ENCODE measurements around the gene PPP3CA.
"Not testable (repeated sequence)": the region's sequence is repeated elsewhere in the genome, so short reads cannot be mapped to it uniquely, and the experiment has no call there.

Gene PPP3CA

GRCh38 chr4:101200561-101200960, 146.8 kb downstream of the PPP3CA start:
- no peak for DNase-seq

- no peak for DNase-seq
Measured at GRCh38 chr4:101199507-101200285, 147.6 kb downstream of the PPP3CA start.

- peak; percentile 92 for DNase-seq
Measured at GRCh38 chr4:101198682-101199339, 148.5 kb downstream of the PPP3CA start.

GRCh38 chr4:101197350-101197749, 150.0 kb downstream of the PPP3CA start:
- no peak for DNase-seq

- DNase-seq = no peak
Measured at GRCh38 chr4:101192244-101192643, 155.1 kb downstream of the PPP3CA start.

- no peak for DNase-seq
Measured at GRCh38 chr4:101191302-101192098, 155.8 kb downstream of the PPP3CA start.

GRCh38 chr4:101190751-101191150, 156.6 kb downstream of the PPP3CA start:
- no peak for DNase-seq

GRCh38 chr4:101188906-101189305, 158.4 kb downstream of the PPP3CA start:
- no peak for DNase-seq

GRCh38 chr4:101187841-101188240, 159.5 kb downstream of the PPP3CA start:
- DNase-seq = no peak

- DNase-seq = no peak
Measured at GRCh38 chr4:101186567-101187184, 160.7 kb downstream of the PPP3CA start.

- DNase-seq = no peak
Measured at GRCh38 chr4:101184668-101185067, 162.7 kb downstream of the PPP3CA start.

GRCh38 chr4:101183666-101184373, 163.5 kb downstream of the PPP3CA start:
- no peak for DNase-seq

- DNase-seq = no peak
Measured at GRCh38 chr4:101183221-101183620, 164.1 kb downstream of the PPP3CA start.

GRCh38 chr4:101182688-101183087, 164.6 kb downstream of the PPP3CA start:
- not testable (repeated sequence) for DNase-seq

GRCh38 chr4:101178731-101179130, 168.6 kb downstream of the PPP3CA start:
- no peak for DNase-seq

GRCh38 chr4:101177154-101177553, 170.2 kb downstream of the PPP3CA start:
- no peak for DNase-seq

- DNase-seq = no peak
Measured at GRCh38 chr4:101175896-101176676, 171.2 kb downstream of the PPP3CA start.

GRCh38 chr4:101174679-101175345, 172.5 kb downstream of the PPP3CA start:
- DNase-seq = no peak

- no peak for DNase-seq
Measured at GRCh38 chr4:101172369-101172768, 175.0 kb downstream of the PPP3CA start.

GRCh38 chr4:101171747-101172146, 175.6 kb downstream of the PPP3CA start:
- no peak for DNase-seq
